Stimulated activated CD8-positive, alpha-beta memory T cell treated with anti-CD3 and anti-CD28 coated beads, Interleukin-15, amount 100 ng/mL, for 1 hour (primary cell): ENCODE results near the gene MKLN1.

Experiments
- DNase-seq: peaks from one replicate; pipeline ENCODE4 v3.0.0-alpha.2; 2020; ENCODE audit warnings: low read depth

The MKLN1 gene

GRCh38 chr7:131354390-131354789 is 26.7 kb downstream of the MKLN1 start:
- no peak for DNase-seq

- DNase-seq: no peak
Observed at GRCh38 chr7:131355917-131356777, 28.5 kb downstream of the MKLN1 start.

- DNase-seq: no peak
Observed at GRCh38 chr7:131357282-131357880, 29.7 kb downstream of the MKLN1 start.

- no peak for DNase-seq
Observed at GRCh38 chr7:131358636-131359035, 31.0 kb downstream of the MKLN1 start.

- DNase-seq: no peak
Observed at GRCh38 chr7:131359136-131359776, 31.6 kb downstream of the MKLN1 start.

GRCh38 chr7:131363719-131364118 is 36.0 kb downstream of the MKLN1 start:
- DNase-seq: no peak

GRCh38 chr7:131364767-131365344 is 37.2 kb downstream of the MKLN1 start:
- DNase-seq: no peak

- no peak for DNase-seq
Observed at GRCh38 chr7:131365838-131366237, 38.2 kb downstream of the MKLN1 start.

- no peak for DNase-seq
Observed at GRCh38 chr7:131369354-131369753, 41.7 kb downstream of the MKLN1 start.

- DNase-seq: no peak
Observed at GRCh38 chr7:131370523-131370968, 42.9 kb downstream of the MKLN1 start.

- no peak for DNase-seq
Observed at GRCh38 chr7:131371411-131371810, 43.7 kb downstream of the MKLN1 start.

GRCh38 chr7:131372554-131372953 is 44.9 kb downstream of the MKLN1 start:
- no peak for DNase-seq

GRCh38 chr7:131374821-131375220 is 47.1 kb downstream of the MKLN1 start:
- DNase-seq: no peak

GRCh38 chr7:131381069-131381838 is 53.6 kb downstream of the MKLN1 start:
- no peak for DNase-seq

- DNase-seq: no peak
Observed at GRCh38 chr7:131383417-131384285, 56.0 kb downstream of the MKLN1 start.

- DNase-seq: no peak
Observed at GRCh38 chr7:131384286-131384635, 56.6 kb downstream of the MKLN1 start.

- no peak for DNase-seq
Observed at GRCh38 chr7:131385039-131385605, 57.4 kb downstream of the MKLN1 start.

GRCh38 chr7:131388126-131388525 is 60.5 kb downstream of the MKLN1 start:
- no peak for DNase-seq

- no peak for DNase-seq
Observed at GRCh38 chr7:131390275-131390674, 62.6 kb downstream of the MKLN1 start.

GRCh38 chr7:131391145-131391544 is 63.5 kb downstream of the MKLN1 start:
- no peak for DNase-seq
